IPS-15b (cell line): ENCODE results near the gene NDUFS4.
"Not testable (repeated sequence)": the region's sequence is repeated elsewhere in the genome, so short reads cannot be mapped to it uniquely, and the experiment has no call there.

ENCODE experiments used
- H3K27me3 ChIP-seq: one replicate; pipeline ENCODE4 v1.6.1; 2013; ENCODE audit warnings: low read length; ENCODE audit not compliant: control insufficient read depth, insufficient read depth
- H3K36me3 ChIP-seq: one replicate; pipeline ENCODE4 v1.6.1; 2013; ENCODE audit warnings: low read length; ENCODE audit not compliant: control insufficient read depth, insufficient read depth
- H3K4me1 ChIP-seq: one replicate; pipeline ENCODE4 v1.6.1; 2013; ENCODE audit warnings: mild to moderate bottlenecking, low read length; ENCODE audit not compliant: control insufficient read depth, insufficient read depth
- H3K4me3 ChIP-seq: one replicate; pipeline ENCODE4 v1.5.1; 2013; ENCODE audit warnings: low read depth, low read length
- H3K9ac ChIP-seq: one replicate; pipeline ENCODE4 v1.6.1; 2013; ENCODE audit warnings: low read depth, mild to moderate bottlenecking, low read length
- H3K9me3 ChIP-seq: one replicate; pipeline ENCODE4 v1.6.1; 2013; ENCODE audit warnings: mild to moderate bottlenecking, low read length; ENCODE audit not compliant: control insufficient read depth, insufficient read depth

NDUFS4 gene

GRCh38 chr5:53608897-53609296, 48.5 kb downstream of the NDUFS4 start:
- H3K36me3 ChIP-seq, H3K27me3 ChIP-seq, H3K4me3 ChIP-seq, H3K9me3 ChIP-seq, H3K9ac ChIP-seq: not testable (repeated sequence)
- peaks cover 22% of the 10 kb centered on the region for H3K4me1 ChIP-seq

- Histone ChIP-seq H3K27me3 (no peaks in the 10 kb centered on the region), H3K4me1 (peaks cover 30% of the 10 kb centered on the region), H3K4me3 (no peak overlapping the region), H3K9ac (no peak overlapping the region), H3K36me3 (no peaks in the 10 kb centered on the region), H3K9me3 (no peaks in the 10 kb centered on the region)
Observed at GRCh38 chr5:53613061-53613460, 52.6 kb downstream of the NDUFS4 start.

GRCh38 chr5:53613536-53613935, 53.1 kb downstream of the NDUFS4 start:
- Histone ChIP-seq H3K9ac (no peak overlapping the region), H3K27me3 (no peaks in the 10 kb centered on the region), H3K4me1 (peaks cover 30% of the 10 kb centered on the region), H3K9me3 (no peaks in the 10 kb centered on the region), H3K4me3 (no peak overlapping the region), H3K36me3 (no peaks in the 10 kb centered on the region)

- Histone ChIP-seq H3K27me3 (no peaks in the 10 kb centered on the region), H3K4me3 (no peak overlapping the region), H3K9ac (no peak overlapping the region), H3K4me1 (peaks cover 30% of the 10 kb centered on the region), H3K36me3 (no peaks in the 10 kb centered on the region), H3K9me3 (no peaks in the 10 kb centered on the region)
Observed at GRCh38 chr5:53614376-53614885, 54.0 kb downstream of the NDUFS4 start.

- Histone ChIP-seq H3K9me3 (no peaks in the 10 kb centered on the region), H3K27me3 (no peaks in the 10 kb centered on the region), H3K36me3 (no peaks in the 10 kb centered on the region), H3K4me1 (peaks cover 21% of the 10 kb centered on the region), H3K4me3 (no peak overlapping the region), H3K9ac (no peak overlapping the region)
Observed at GRCh38 chr5:53616939-53617549, 56.6 kb downstream of the NDUFS4 start.

- Histone ChIP-seq H3K9ac (no peak overlapping the region), H3K9me3 (peaks cover 5% of the 10 kb centered on the region), H3K4me3 (no peak overlapping the region), H3K36me3 (no peaks in the 10 kb centered on the region), H3K27me3 (no peaks in the 10 kb centered on the region), H3K4me1 (peaks cover 10% of the 10 kb centered on the region)
Observed at GRCh38 chr5:53631251-53631650, 70.8 kb downstream of the NDUFS4 start.

- no peak overlapping the region for H3K9ac ChIP-seq
- H3K9me3 ChIP-seq: no peaks in the 10 kb centered on the region
- peaks cover 23% of the 10 kb centered on the region for H3K4me1 ChIP-seq
- H3K4me3 ChIP-seq: no peak overlapping the region
- no peaks in the 10 kb centered on the region for H3K36me3 ChIP-seq
- no peaks in the 10 kb centered on the region for H3K27me3 ChIP-seq
Observed at GRCh38 chr5:53642061-53642460, 81.6 kb downstream of the NDUFS4 start.

GRCh38 chr5:53643445-53643844, 83.0 kb downstream of the NDUFS4 start:
- Histone ChIP-seq H3K9ac (no peak overlapping the region), H3K4me3 (no peak overlapping the region), H3K9me3 (no peaks in the 10 kb centered on the region), H3K4me1 (peaks cover 23% of the 10 kb centered on the region), H3K36me3 (no peaks in the 10 kb centered on the region), H3K27me3 (no peaks in the 10 kb centered on the region)

GRCh38 chr5:53645078-53645477, 84.6 kb downstream of the NDUFS4 start:
- H3K4me3 ChIP-seq: no peak overlapping the region
- H3K36me3 ChIP-seq: no peaks in the 10 kb centered on the region
- no peaks in the 10 kb centered on the region for H3K9me3 ChIP-seq
- no peaks in the 10 kb centered on the region for H3K27me3 ChIP-seq
- no peak overlapping the region for H3K9ac ChIP-seq
- H3K4me1 ChIP-seq: peaks cover 21% of the 10 kb centered on the region

- peaks cover 13% of the 10 kb centered on the region for H3K4me1 ChIP-seq
- H3K9ac ChIP-seq: no peak overlapping the region
- no peak overlapping the region for H3K4me3 ChIP-seq
- no peaks in the 10 kb centered on the region for H3K9me3 ChIP-seq
- H3K36me3 ChIP-seq: no peaks in the 10 kb centered on the region
- no peaks in the 10 kb centered on the region for H3K27me3 ChIP-seq
Observed at GRCh38 chr5:53649352-53649751, 88.9 kb downstream of the NDUFS4 start.

- H3K27me3 ChIP-seq, H3K4me1 ChIP-seq, H3K9ac ChIP-seq, H3K36me3 ChIP-seq, H3K4me3 ChIP-seq, H3K9me3 ChIP-seq: not testable (repeated sequence)
Observed at GRCh38 chr5:53660573-53660972, 100.1 kb downstream of the NDUFS4 start.

- not testable (repeated sequence) for H3K4me3 ChIP-seq, H3K36me3 ChIP-seq, H3K9ac ChIP-seq, H3K27me3 ChIP-seq, H3K4me1 ChIP-seq
- H3K9me3 ChIP-seq: peaks cover 11% of the 10 kb centered on the region
Observed at GRCh38 chr5:53665313-53665712, 104.9 kb downstream of the NDUFS4 start.
